Measurements from ENCODE around the gene FXYD6. TPM values are rescaled to one million over a fixed set of nuclear protein-coding genes. Genes with fewer than 3 reads are reported as not detected.
A peak's percentile ranks its signal among the peaks of the same experiment; 100 is the strongest.

The FXYD6 gene
- total and polyA plus RNA-seq, 8 donors: 12.7 to 187 (median 40.6) TPM

GRCh38 chr11:117827521-117828511 is 48.6 kb downstream of the FXYD6 start:
- H3K36me3 ChIP-seq: no peaks in the 10 kb centered on the region
- peak; percentile 24 to 55 for DNase-seq
- peaks cover 0 to 15% (median 0%) of the 10 kb centered on the region in 3 donors for H3K27me3 ChIP-seq

GRCh38 chr11:117826832-117827231 is 49.6 kb downstream of the FXYD6 start:
- no peaks in the 10 kb centered on the region for H3K36me3 ChIP-seq
- no peak overlapping the region for H3K4me3 ChIP-seq
- no peak for TF ChIP-seq EP300 (IDR thresholded peaks at IDR 0.05)
- TF ChIP-seq CTCF (IDR thresholded peaks at IDR 0.05): no peak
- no peak for TF ChIP-seq POLR2A (IDR thresholded peaks at IDR 0.05)
- no peak for TF ChIP-seq POLR2AphosphoS5 (IDR thresholded peaks at IDR 0.05)
- peak in 1 of 2 donors; percentile 11 for DNase-seq
- H3K27ac ChIP-seq: no peak overlapping the region
- H3K9me3 ChIP-seq: no peaks in the 10 kb centered on the region
- intact Hi-C loops (cut with DNase I; ENCODE audit: low total_unique reads): no loop called here
- peaks cover 0 to 22% (median 0%) of the 10 kb centered on the region in 3 donors for H3K27me3 ChIP-seq
- 69 to 75% (median 73%) methylated on average over 3 of the region's 3 CpGs for WGBS, 5 donors
- peaks cover 11 to 75% (median 52%) of the 10 kb centered on the region in 4 donors for H3K4me1 ChIP-seq

More at GRCh38 chr11:117827521-117828511, 48.6 kb downstream of the FXYD6 start:
- TF ChIP-seq POLR2AphosphoS5 (IDR thresholded peaks at IDR 0.05): no peak
- TF ChIP-seq CTCF (IDR thresholded peaks at IDR 0.05): no peak
- no peak for TF ChIP-seq EP300 (IDR thresholded peaks at IDR 0.05)
- TF ChIP-seq POLR2A (IDR thresholded peaks at IDR 0.05): no peak
- WGBS, 5 donors: 60 to 78% (median 71%) methylated on average over 11 to 15 of the region's 15 CpGs
- intact Hi-C loops (cut with DNase I; ENCODE audit: low total_unique reads): no loop called here
- no peaks in the 10 kb centered on the region for H3K9me3 ChIP-seq
- no peak overlapping the region for H3K4me3 ChIP-seq
- peak overlapping the region in 4 of 5 donors; percentile 57 to 73 (median 62) for H3K27ac ChIP-seq
- H3K4me1 ChIP-seq: peaks cover 11 to 71% (median 50%) of the 10 kb centered on the region in 4 donors

- WGBS, 5 donors: 42 to 58% (median 56%) methylated on average over 9 to 10 of the region's 10 CpGs
- peak; percentile 20 to 25 for DNase-seq
- intact Hi-C loops (cut with DNase I; ENCODE audit: low total_unique reads): no loop called here
These were observed 50.3 kb downstream of the FXYD6 start for GRCh38 chr11:117826190-117826570.

More at GRCh38 chr11:117826190-117826570, 50.3 kb downstream of the FXYD6 start:
- no peaks in the 10 kb centered on the region for H3K36me3 ChIP-seq
- H3K4me3 ChIP-seq: no peak overlapping the region
- H3K4me1 ChIP-seq: peaks cover 11 to 73% (median 52%) of the 10 kb centered on the region in 4 donors
- no peaks in the 10 kb centered on the region for H3K9me3 ChIP-seq
- no peak for TF ChIP-seq EP300 (IDR thresholded peaks at IDR 0.05)
- no peak for TF ChIP-seq CTCF (IDR thresholded peaks at IDR 0.05)
- no peak for TF ChIP-seq POLR2AphosphoS5 (IDR thresholded peaks at IDR 0.05)
- no peak for TF ChIP-seq POLR2A (IDR thresholded peaks at IDR 0.05)
- H3K27me3 ChIP-seq: peaks cover 0 to 29% (median 0%) of the 10 kb centered on the region in 3 donors
- no peak overlapping the region for H3K27ac ChIP-seq

Data from stomach (tissue), 9 donors.